ENCODE measurements around the gene HDAC4.

- TF ChIP-seq, protein P1, sequence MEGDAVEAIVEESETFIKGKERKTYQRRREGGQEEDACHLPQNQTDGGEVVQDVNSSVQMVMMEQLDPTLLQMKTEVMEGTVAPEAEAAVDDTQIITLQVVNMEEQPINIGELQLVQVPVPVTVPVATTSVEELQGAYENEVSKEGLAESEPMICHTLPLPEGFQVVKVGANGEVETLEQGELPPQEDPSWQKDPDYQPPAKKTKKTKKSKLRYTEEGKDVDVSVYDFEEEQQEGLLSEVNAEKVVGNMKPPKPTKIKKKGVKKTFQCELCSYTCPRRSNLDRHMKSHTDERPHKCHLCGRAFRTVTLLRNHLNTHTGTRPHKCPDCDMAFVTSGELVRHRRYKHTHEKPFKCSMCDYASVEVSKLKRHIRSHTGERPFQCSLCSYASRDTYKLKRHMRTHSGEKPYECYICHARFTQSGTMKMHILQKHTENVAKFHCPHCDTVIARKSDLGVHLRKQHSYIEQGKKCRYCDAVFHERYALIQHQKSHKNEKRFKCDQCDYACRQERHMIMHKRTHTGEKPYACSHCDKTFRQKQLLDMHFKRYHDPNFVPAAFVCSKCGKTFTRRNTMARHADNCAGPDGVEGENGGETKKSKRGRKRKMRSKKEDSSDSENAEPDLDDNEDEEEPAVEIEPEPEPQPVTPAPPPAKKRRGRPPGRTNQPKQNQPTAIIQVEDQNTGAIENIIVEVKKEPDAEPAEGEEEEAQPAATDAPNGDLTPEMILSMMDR (IDR thresholded peaks at IDR 0.05; ENCODE audit: low read length), result no peak
- no peak for TF ChIP-seq EZH2 (IDR thresholded peaks at IDR 0.05; ENCODE audit: borderline replicate concordance, low read length)
Measured at GRCh38 chr2:239391286-239392071, 9.3 kb downstream of the HDAC4 start.
